Central memory CD8-positive, alpha-beta T cell (primary cell): ENCODE results near the gene USP12.
"Not testable (repeated sequence)": the region's sequence is repeated elsewhere in the genome, so short reads cannot be mapped to it uniquely, and the experiment has no call there.

Experiments
- ATAC-seq: fragments of 150-1000 bp; cut with Tn5 transposase; replicated peaks from 2 replicates; pipeline ENCODE4 v1.10.0; 2022; ENCODE audit warnings: mild to moderate bottlenecking, moderate FRiP score, moderate number of reproducible peaks; ENCODE audit not compliant: poor library complexity, severe bottlenecking; ENCODE audit errors: extremely low read depth
- DNase-seq, 2 donors: peaks; one replicate each; pipeline ENCODE4 v3.0.0; 2021; ENCODE audit warnings: low spot score in 2 of 2
- H3K27ac Mint-ChIP-seq: one replicate; pipeline ENCODE4 v1.8.0; 2022; ENCODE audit warnings: low read depth, mild to moderate bottlenecking, moderate library complexity, mixed read lengths
- H3K27me3 Mint-ChIP-seq: one replicate; pipeline ENCODE4 v1.8.0; 2022; ENCODE audit warnings: mixed read lengths
- H3K36me3 Mint-ChIP-seq: one replicate; pipeline ENCODE4 v1.8.0; 2022; ENCODE audit warnings: mild to moderate bottlenecking, moderate library complexity, mixed read lengths; ENCODE audit not compliant: insufficient read depth
- H3K4me1 Mint-ChIP-seq: one replicate; pipeline ENCODE4 v1.8.0; 2022; ENCODE audit warnings: mixed read lengths
- H3K4me3 Mint-ChIP-seq: one replicate; pipeline ENCODE4 v1.8.0; 2022; ENCODE audit warnings: mild to moderate bottlenecking, moderate library complexity, mixed read lengths
- H3K9me3 Mint-ChIP-seq: one replicate; pipeline ENCODE4 v1.8.0; 2022; ENCODE audit warnings: mixed read lengths

USP12 gene

DNA sequence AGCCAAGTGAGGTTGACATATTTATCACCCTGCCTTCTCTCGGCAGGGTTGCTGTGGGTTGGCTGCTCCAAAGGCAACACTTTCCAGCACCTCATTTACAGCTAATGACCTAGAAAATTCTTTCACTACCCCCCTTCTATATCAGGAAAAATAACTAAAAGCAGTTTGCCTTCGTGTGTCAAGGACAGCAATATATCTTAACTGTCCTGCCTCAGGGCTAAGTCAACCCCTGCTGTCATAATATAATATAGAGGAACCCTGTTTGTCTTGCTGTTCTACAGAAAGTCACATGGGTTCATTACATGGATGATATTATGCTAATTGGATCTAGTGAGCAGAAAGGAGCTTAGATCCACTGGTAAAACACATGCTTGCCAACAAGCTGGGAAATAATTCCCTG lies 28.1 kb upstream of the USP12 start:
- H3K4me3 Mint-ChIP-seq: no peak overlapping the region
- H3K36me3 Mint-ChIP-seq: no peaks in the 10 kb centered on the region
- H3K9me3 Mint-ChIP-seq: no peaks in the 10 kb centered on the region
- no peak overlapping the region for H3K27ac Mint-ChIP-seq
- no peak for ATAC-seq
- DNase-seq: no peak
- H3K4me1 Mint-ChIP-seq: no peaks in the 10 kb centered on the region
- H3K27me3 Mint-ChIP-seq: peaks cover 21% of the 10 kb centered on the region

DNA sequence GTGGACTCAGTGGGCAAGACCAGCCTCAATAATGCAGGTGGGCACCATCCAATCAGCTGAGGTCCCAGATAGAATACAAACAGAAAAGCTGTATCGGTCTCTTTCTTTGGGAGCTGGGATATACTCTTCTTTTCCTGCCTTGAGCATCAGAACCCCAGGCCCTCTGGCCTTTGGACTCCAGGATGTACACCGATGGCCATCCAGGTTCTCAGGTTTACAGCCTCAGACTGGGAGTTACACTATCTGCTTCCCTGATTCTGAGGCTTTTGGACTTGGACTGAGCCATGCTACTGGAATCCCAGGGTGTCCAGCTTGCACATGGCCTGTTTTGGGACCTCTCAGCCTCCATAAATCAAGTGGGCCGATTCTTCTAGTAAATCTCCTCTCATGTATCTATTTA lies 27.6 kb upstream of the USP12 start:
- Mint-ChIP-seq H3K9me3 (no peaks in the 10 kb centered on the region), H3K36me3 (no peaks in the 10 kb centered on the region), H3K27me3 (peaks cover 26% of the 10 kb centered on the region), H3K4me3 (no peak overlapping the region), H3K4me1 (no peaks in the 10 kb centered on the region), H3K27ac (no peak overlapping the region)
- DNase-seq (no peak), ATAC-seq (no peak)

DNA sequence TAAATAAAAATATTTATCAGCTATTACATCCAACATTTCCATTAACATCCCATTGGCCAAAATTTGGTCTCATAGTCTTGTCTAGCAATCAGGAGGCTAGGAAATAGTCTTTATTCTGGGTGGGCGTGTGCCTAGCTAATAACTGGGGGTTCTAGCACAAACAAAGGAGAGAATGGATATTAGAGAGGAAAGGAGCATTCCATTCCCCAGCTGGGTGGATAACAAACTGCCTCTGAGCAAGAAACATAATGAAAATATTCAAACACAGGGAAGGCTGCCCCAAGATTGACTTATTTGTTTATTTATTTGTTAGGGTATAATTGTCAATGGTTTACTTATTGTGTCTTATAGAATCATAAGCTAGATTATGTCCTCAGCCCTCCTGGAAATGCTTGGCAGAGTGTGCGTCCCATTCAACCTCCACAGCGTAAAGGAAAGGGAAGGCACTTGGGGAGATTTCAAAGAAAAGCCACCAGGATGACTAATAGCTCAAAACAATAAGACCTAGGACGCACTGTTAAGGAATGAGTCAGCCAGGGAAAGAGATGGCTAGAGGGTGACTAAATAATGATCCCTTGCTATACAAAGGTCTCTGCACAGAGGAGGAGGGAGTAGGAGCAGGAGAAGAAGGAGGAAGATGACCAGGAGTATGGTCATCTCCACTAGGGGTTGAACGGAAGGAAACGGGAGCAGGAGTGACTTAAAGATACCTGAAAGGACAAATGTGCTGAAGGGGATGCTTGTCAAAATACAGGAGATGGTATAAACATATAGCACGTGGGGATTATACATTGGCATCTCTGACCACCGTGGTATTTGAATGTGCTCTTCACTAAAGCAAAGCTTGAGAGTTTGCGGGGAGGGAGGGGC lies 23.5 kb upstream of the USP12 start:
- Mint-ChIP-seq H3K4me1 (no peaks in the 10 kb centered on the region), H3K27me3 (peaks cover 36% of the 10 kb centered on the region), H3K27ac (no peak overlapping the region), H3K9me3 (no peaks in the 10 kb centered on the region), H3K4me3 (no peak overlapping the region), H3K36me3 (no peaks in the 10 kb centered on the region)
- no peak for ATAC-seq
- DNase-seq: no peak

DNA sequence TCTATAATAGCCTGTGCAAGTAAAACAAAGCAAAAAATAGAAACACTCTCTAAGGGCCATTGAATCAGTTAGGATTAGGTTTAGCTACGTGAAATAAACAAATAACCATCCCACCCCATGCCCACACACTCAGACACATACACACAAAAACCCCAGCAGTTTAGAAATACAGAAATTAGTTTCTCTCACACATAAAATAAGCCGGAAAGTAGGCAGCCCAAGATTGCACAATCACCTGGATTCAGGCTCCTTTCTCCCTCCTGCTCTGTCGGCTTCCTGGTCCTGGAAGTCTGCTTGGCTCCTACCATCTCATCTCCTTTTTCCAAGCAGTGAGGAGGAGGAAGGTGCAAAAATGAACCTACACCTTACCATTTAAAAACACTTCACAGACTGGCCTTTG lies 22.6 kb upstream of the USP12 start:
- ATAC-seq: no peak

DNA sequence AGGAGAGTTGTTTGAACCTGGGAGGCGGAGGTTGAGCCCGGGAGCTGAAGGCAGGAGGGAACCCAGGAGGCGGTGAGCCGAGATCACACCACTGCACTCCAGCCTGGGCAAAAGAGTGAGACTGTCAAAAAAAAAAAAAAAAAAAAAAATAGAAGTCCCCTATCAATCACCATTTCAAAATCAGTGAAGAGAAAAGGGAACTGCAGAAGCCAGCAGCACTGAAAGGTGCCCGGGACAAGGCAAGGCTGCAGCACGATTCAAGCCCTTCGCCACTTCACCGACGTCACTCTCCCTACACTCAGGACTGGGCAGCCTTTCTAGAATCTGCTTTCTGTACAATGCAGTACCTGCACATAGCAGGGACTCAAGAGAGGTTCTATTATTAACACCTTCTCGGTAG lies 21.9 kb upstream of the USP12 start:
- Mint-ChIP-seq H3K36me3 (no peaks in the 10 kb centered on the region), H3K4me1 (no peaks in the 10 kb centered on the region), H3K9me3 (no peaks in the 10 kb centered on the region), H3K4me3 (no peak overlapping the region), H3K27ac (no peak overlapping the region), H3K27me3 (peaks cover 36% of the 10 kb centered on the region)
- ATAC-seq (no peak), DNase-seq (no peak)

More for the DNA sequence above, 22.6 kb upstream of the USP12 start:
- H3K4me1 Mint-ChIP-seq: no peaks in the 10 kb centered on the region
- H3K27ac Mint-ChIP-seq: no peak overlapping the region
- DNase-seq: no peak
- no peaks in the 10 kb centered on the region for H3K36me3 Mint-ChIP-seq
- H3K4me3 Mint-ChIP-seq: no peak overlapping the region
- H3K27me3 Mint-ChIP-seq: peaks cover 36% of the 10 kb centered on the region
- H3K9me3 Mint-ChIP-seq: no peaks in the 10 kb centered on the region

DNA sequence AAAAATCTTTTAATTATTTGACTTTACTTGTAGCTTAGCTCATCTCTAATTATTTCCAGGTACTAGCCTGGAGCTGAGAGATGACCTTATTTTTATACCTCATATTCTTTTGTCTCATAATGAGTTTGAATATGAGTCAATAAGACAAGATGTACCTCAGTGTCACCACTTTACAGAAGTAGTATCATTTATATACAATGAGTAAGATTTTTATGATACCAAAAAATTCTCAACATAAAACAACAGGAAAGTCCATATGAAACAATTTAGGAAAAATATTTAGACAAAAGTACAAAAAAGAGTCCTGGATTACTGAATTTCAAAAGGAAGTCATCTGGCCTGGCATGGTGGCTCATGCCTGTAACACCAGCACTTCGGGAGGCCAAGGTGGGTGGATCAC lies 21.4 kb upstream of the USP12 start:
- no peak overlapping the region for H3K27ac Mint-ChIP-seq
- H3K27me3 Mint-ChIP-seq: peaks cover 36% of the 10 kb centered on the region
- ATAC-seq: no peak
- no peak overlapping the region for H3K4me3 Mint-ChIP-seq
- H3K9me3 Mint-ChIP-seq: no peaks in the 10 kb centered on the region
- H3K36me3 Mint-ChIP-seq: no peaks in the 10 kb centered on the region
- no peaks in the 10 kb centered on the region for H3K4me1 Mint-ChIP-seq
- DNase-seq: no peak

DNA sequence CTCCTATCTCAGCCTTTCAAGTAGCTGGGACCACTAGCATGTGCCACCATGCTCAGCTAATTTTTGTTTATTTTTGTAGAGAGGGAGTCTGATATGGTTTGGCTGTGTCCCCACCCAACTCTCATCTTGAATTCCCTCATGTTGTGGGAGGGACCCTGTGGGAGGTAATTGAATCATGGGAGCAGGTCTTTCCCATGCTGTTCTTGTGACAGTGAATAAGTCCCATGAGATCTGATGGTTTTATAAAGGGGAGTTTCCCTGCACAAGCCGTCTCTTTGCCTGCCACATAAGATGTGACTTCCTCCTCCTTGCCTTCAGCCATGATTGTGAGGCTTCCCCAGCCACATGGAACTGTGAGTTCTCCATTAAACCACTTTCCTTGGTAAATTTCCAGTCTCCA lies 20.8 kb upstream of the USP12 start:
- H3K4me3 Mint-ChIP-seq, H3K9me3 Mint-ChIP-seq, H3K36me3 Mint-ChIP-seq, DNase-seq, H3K4me1 Mint-ChIP-seq, ATAC-seq, H3K27ac Mint-ChIP-seq: not testable (repeated sequence)
- peaks cover 36% of the 10 kb centered on the region for H3K27me3 Mint-ChIP-seq

DNA sequence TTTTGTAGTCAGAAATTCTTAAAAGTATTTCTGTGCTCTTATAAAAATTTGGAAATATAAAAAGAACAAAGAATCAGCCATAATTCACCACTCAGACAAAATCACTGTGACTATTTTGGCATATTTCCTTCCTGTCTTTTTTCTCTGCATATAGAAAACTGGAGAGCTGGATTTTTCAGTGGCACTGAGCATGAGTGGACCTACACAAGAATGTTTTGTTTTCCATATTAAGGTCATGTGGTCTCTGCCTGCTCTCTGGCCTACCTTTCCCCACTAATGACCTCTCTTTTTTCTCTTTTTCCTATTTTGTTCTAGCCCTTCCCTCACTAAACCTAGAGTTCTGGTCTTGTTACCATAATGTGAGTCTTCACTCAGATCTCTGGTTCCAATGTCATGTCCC lies 17.6 kb upstream of the USP12 start:
- no peak overlapping the region for H3K27ac Mint-ChIP-seq
- ATAC-seq (no peak), DNase-seq (no peak)
- peaks cover 11% of the 10 kb centered on the region for H3K27me3 Mint-ChIP-seq
- H3K9me3 Mint-ChIP-seq: no peaks in the 10 kb centered on the region
- no peaks in the 10 kb centered on the region for H3K36me3 Mint-ChIP-seq
- no peaks in the 10 kb centered on the region for H3K4me1 Mint-ChIP-seq
- H3K4me3 Mint-ChIP-seq: no peak overlapping the region

DNA sequence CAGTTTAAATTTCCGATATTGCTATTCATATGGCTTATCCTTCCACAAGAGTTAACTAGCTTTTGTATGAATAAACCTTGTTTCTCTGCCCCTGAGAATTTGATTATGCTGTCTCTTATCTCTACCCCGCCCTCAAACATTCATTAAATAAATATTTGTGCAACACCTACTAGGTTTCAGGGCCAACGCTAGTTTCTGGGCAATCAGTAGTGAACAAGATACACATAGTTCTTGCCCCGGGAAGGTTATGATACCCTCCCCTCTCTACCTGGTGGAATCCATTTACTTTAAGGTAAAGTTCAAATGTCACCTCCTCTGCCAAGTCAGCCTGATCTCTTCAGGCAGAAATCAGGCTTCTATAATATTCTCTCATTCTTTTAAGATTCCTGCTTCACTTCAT lies 16.6 kb upstream of the USP12 start:
- Mint-ChIP-seq H3K9me3 (no peaks in the 10 kb centered on the region), H3K4me1 (no peaks in the 10 kb centered on the region), H3K4me3 (no peak overlapping the region), H3K36me3 (no peaks in the 10 kb centered on the region), H3K27ac (no peak overlapping the region), H3K27me3 (peaks cover 8% of the 10 kb centered on the region)
- no peak for ATAC-seq
- no peak for DNase-seq

DNA sequence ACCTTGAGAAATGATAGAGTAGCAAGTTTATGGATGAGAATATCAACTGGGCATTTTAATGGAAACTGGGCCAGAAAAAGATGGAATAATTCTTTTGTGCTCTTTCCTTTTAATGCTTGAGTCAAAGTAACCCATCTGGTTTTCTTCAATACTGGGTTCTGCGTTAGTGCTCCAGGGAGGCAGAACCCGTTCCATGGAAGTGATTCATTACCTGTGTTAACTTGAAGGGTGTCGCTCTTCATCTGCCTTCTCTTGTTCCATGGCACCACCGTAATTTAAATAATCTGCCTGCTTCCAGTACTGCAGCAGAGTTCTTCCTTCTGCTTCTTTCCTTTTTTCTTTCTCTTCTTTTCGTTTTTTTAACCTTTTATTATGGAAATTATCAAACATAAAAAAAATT lies 14.7 kb upstream of the USP12 start:
- peaks cover 22% of the 10 kb centered on the region for H3K27me3 Mint-ChIP-seq
- H3K36me3 Mint-ChIP-seq: no peaks in the 10 kb centered on the region
- no peaks in the 10 kb centered on the region for H3K4me1 Mint-ChIP-seq
- no peaks in the 10 kb centered on the region for H3K9me3 Mint-ChIP-seq
- no peak for DNase-seq
- H3K4me3 Mint-ChIP-seq: no peak overlapping the region
- H3K27ac Mint-ChIP-seq: no peak overlapping the region
- ATAC-seq: no peak

DNA sequence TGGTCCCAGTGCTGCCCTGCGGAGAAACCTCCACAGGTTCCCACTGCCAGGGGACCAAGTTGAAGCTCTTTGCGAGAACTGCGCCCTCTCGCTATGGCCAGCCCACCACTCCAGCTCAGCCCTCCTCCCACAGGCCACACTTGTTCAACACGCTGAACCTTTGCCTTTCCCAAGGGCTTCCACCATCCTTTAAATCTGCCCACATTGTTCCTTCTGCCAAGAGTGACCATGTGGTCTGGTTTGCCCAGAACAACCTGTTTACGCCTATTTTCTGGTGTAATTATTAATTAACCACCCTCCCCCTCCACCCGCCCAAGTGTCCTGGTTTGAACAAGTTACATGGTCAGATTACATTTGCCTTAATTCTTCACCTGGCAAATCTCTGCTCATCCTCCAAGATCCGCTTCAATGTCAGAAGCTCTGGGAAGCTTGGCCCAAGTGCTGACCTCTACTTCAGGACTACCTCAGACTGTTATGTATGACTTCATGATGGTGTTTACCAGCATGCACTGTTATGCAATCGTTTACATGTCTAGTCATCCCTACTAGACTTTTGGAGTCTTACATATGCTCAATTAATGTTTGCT lies 12.0 kb upstream of the USP12 start:
- DNase-seq: no peak
- Mint-ChIP-seq H3K27ac (no peak overlapping the region), H3K4me1 (no peaks in the 10 kb centered on the region), H3K4me3 (no peak overlapping the region), H3K36me3 (no peaks in the 10 kb centered on the region), H3K9me3 (no peaks in the 10 kb centered on the region), H3K27me3 (peaks cover 22% of the 10 kb centered on the region)
- ATAC-seq: no peak

DNA sequence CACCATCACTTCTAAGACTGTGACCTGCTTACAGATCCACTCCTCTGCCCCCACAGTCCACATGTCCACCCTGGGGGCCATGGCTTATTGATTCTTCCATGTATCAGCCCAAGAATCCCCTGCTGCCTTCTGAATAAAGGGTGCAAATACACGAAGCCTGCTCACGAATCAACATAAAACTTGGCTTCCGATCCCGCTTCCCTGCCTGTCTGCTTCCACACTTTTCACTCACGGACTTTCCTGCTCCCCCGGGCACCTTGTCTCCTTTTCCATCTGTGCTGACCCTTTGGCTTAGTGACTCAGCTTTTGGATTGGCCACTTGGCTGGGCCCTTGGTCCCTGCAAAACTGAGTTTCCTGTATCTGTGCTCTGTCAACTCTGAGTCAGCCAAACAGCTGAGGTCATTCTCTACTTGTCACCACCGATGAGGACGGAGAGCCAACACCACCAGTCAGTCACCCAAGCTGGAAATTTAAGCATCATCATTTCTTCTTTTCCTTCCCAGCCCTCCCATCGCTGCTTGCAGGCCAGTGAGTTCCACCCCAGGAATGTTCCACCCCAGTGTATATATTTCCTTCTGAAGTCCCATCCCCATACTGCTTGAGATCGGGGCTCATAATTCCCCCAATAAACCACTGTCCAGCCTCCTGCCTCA lies 11.4 kb upstream of the USP12 start:
- no peaks in the 10 kb centered on the region for H3K4me1 Mint-ChIP-seq

DNA sequence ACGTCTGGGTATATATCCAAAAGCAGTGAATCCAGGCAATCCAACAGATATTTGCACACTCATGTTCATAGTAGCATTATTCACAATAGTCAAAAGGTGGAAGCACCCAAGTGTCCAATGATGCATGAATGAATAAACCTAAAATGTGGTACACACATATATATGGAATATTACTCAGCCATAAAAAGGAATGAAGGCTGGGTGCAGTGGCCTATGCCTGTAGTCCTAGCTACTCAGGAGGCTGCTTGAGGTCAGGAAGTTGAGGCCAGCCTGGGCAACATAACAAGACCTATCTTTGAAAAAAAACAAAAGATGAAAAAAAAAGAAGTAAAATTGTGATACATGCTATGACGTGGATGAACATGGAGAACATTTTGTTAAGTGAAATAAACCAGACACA lies 10.4 kb upstream of the USP12 start:
- ATAC-seq: no peak
- H3K4me1 Mint-ChIP-seq: no peaks in the 10 kb centered on the region
- DNase-seq: no peak
- no peak overlapping the region for H3K27ac Mint-ChIP-seq
- no peak overlapping the region for H3K4me3 Mint-ChIP-seq
- H3K36me3 Mint-ChIP-seq: no peaks in the 10 kb centered on the region
- peaks cover 22% of the 10 kb centered on the region for H3K27me3 Mint-ChIP-seq
- H3K9me3 Mint-ChIP-seq: no peaks in the 10 kb centered on the region

More for the DNA sequence above, 11.4 kb upstream of the USP12 start:
- Mint-ChIP-seq H3K27ac (no peak overlapping the region), H3K9me3 (no peaks in the 10 kb centered on the region), H3K27me3 (peaks cover 22% of the 10 kb centered on the region), H3K36me3 (no peaks in the 10 kb centered on the region), H3K4me3 (no peak overlapping the region)
- ATAC-seq: no peak
- no peak for DNase-seq
